H9 (cell line): Measurements from ENCODE around the gene YPEL1. TPM values are rescaled to one million over a fixed set of nuclear protein-coding genes. Genes with fewer than 3 reads are reported as not detected.

Experiments used
- DNase-seq: peaks from one replicate; pipeline ENCODE4 v3.0.0-alpha.2; 2017
- H2AFZ ChIP-seq: one replicate; pipeline ENCODE4 v1.6.1; 2013; ENCODE audit warnings: mild to moderate bottlenecking, low read length, control low read depth, moderate library complexity
- H2AK5ac ChIP-seq: 2 replicates; pipeline ENCODE4 v1.6.1; 2013; ENCODE audit warnings: low read length, control low read depth, mixed read lengths; ENCODE audit not compliant: insufficient read length
- H2BK120ac ChIP-seq: one replicate; pipeline ENCODE4 v1.6.1; 2013; ENCODE audit warnings: low read depth, mild to moderate bottlenecking, low read length, control low read depth, inconsistent platforms; ENCODE audit not compliant: poor library complexity, severe bottlenecking
- H2BK12ac ChIP-seq: 2 replicates; pipeline ENCODE4 v1.6.1; 2013; ENCODE audit warnings: low read length, control low read depth, mixed read lengths, low read depth; ENCODE audit not compliant: insufficient read length
- H2BK15ac ChIP-seq: 2 replicates; pipeline ENCODE4 v1.6.1; 2013; ENCODE audit warnings: low read depth, low read length, control low read depth
- H2BK20ac ChIP-seq: one replicate; pipeline ENCODE4 v1.6.1; 2013; ENCODE audit warnings: low read depth, mild to moderate bottlenecking, low read length, control low read depth, inconsistent platforms; ENCODE audit not compliant: poor library complexity, severe bottlenecking
- H2BK5ac ChIP-seq: 2 replicates; pipeline ENCODE4 v1.6.1; 2013; ENCODE audit warnings: low read length, control low read depth, mixed read lengths; ENCODE audit not compliant: insufficient read length
- H3K14ac ChIP-seq: 2 replicates; pipeline ENCODE4 v1.6.1; 2013; ENCODE audit warnings: low read length, control low read depth; ENCODE audit not compliant: insufficient read depth
- H3K18ac ChIP-seq: 2 replicates; pipeline ENCODE4 v1.6.1; 2013; ENCODE audit warnings: low read depth, mild to moderate bottlenecking, mixed read lengths, low read length, control low read depth; ENCODE audit not compliant: insufficient read length
- H3K23ac ChIP-seq: 2 replicates; pipeline ENCODE4 v1.6.1; 2013; ENCODE audit warnings: low read length, control low read depth, mixed read lengths, low read depth; ENCODE audit not compliant: insufficient read length
- H3K23me2 ChIP-seq: 2 replicates; pipeline ENCODE4 v1.6.1; 2013; ENCODE audit warnings: low read depth, mild to moderate bottlenecking, mixed read lengths, low read length, control low read depth; ENCODE audit not compliant: insufficient read length, poor library complexity, severe bottlenecking
- H3K27ac ChIP-seq: 2 replicates; pipeline ENCODE4 v1.5.1; 2013; ENCODE audit warnings: low read length, control low read depth, mixed read lengths, low read depth; ENCODE audit not compliant: insufficient read length
- H3K27me3 ChIP-seq: 2 replicates; pipeline ENCODE4 v1.6.1; 2013; ENCODE audit warnings: low read length, control low read depth, inconsistent platforms; ENCODE audit not compliant: insufficient read depth
- H3K4ac ChIP-seq: 2 replicates; pipeline ENCODE4 v1.6.1; 2013; ENCODE audit warnings: low read depth, mild to moderate bottlenecking, control low read depth, inconsistent platforms, low read length, moderate library complexity
- H3K4me1 ChIP-seq: 2 replicates; pipeline ENCODE4 v1.6.1; 2013; ENCODE audit warnings: low read length, control low read depth, inconsistent platforms; ENCODE audit not compliant: insufficient read depth
- H3K4me2 ChIP-seq: 2 replicates; pipeline ENCODE4 v1.6.1; 2013; ENCODE audit warnings: low read length, control low read depth, mixed read lengths; ENCODE audit not compliant: insufficient read length, insufficient read depth
- H3K56ac ChIP-seq: 2 replicates; pipeline ENCODE4 v1.6.1; 2013; ENCODE audit warnings: low read depth, mild to moderate bottlenecking, mixed read lengths, low read length, control low read depth; ENCODE audit not compliant: insufficient read length
- H3K79me1 ChIP-seq: 2 replicates; pipeline ENCODE4 v1.6.1; 2013; ENCODE audit warnings: low read depth, mild to moderate bottlenecking, moderate library complexity, low read length, control low read depth, inconsistent platforms; ENCODE audit not compliant: insufficient read depth, poor library complexity, severe bottlenecking
- H3K79me2 ChIP-seq: 2 replicates; pipeline ENCODE4 v1.6.1; 2013; ENCODE audit warnings: low read length, control low read depth, inconsistent platforms; ENCODE audit not compliant: insufficient read depth
- H3K9ac ChIP-seq: 2 replicates; pipeline ENCODE4 v1.6.1; 2013; ENCODE audit warnings: low read length, control low read depth, mixed read lengths; ENCODE audit not compliant: insufficient read length; ENCODE audit errors: extremely low read depth
- H3K9me3 ChIP-seq: one replicate; pipeline ENCODE4 v1.6.1; 2013; ENCODE audit warnings: low read depth, low read length, inconsistent platforms; ENCODE audit not compliant: control insufficient read depth
- H3T11ph ChIP-seq: one replicate; pipeline ENCODE4 v1.6.1; 2013; ENCODE audit warnings: mild to moderate bottlenecking, low read length, control low read depth, inconsistent platforms
- H4K20me1 ChIP-seq: one replicate; pipeline ENCODE4 v1.6.1; 2013; ENCODE audit not compliant: control insufficient read depth, insufficient read length, insufficient read depth
- H4K5ac ChIP-seq: 2 replicates; pipeline ENCODE4 v1.6.1; 2013; ENCODE audit warnings: low read depth, mild to moderate bottlenecking, mixed read lengths, low read length, control low read depth; ENCODE audit not compliant: insufficient read length
- H4K8ac ChIP-seq: replicated peaks from 2 replicates; pipeline ENCODE4 v1.6.1; 2013; ENCODE audit warnings: low read length, control low read depth, mixed read lengths, low read depth; ENCODE audit not compliant: insufficient read length
- H4K91ac ChIP-seq: 2 replicates; pipeline ENCODE4 v1.6.1; 2013; ENCODE audit warnings: low read depth, mild to moderate bottlenecking, moderate library complexity, mixed read lengths, low read length, control low read depth; ENCODE audit not compliant: insufficient read length
- H3K27ac Mint-ChIP-seq, 3 experiments: 2 replicates in 2 of 3; 3 replicates in 1 of 3; pipeline ENCODE4 v1.8.0; 2020 to 2021; ENCODE audit warnings: mixed read lengths in 3 of 3, mild to moderate bottlenecking in 1 of 3, moderate library complexity in 1 of 3
- H3K27me3 Mint-ChIP-seq: 2 replicates; pipeline ENCODE4 v1.8.0; 2021; ENCODE audit warnings: low read depth, mild to moderate bottlenecking, moderate library complexity, mixed read lengths
- H3K36me3 Mint-ChIP-seq, 3 experiments: 2 replicates in 2 of 3; 3 replicates in 1 of 3; pipeline ENCODE4 v1.8.0; 2020 to 2021; ENCODE audit warnings: low read depth in 3 of 3, mixed read lengths in 3 of 3; ENCODE audit not compliant: insufficient read depth in 1 of 3
- H3K4me1 Mint-ChIP-seq, 2 experiments: 2 replicates each; pipeline ENCODE4 v1.8.0; 2020; ENCODE audit warnings: mixed read lengths in 2 of 2
- H3K4me3 Mint-ChIP-seq, 2 experiments: 2 replicates in 1 of 2; 3 replicates in 1 of 2; pipeline ENCODE4 v1.8.0; 2020 to 2021; ENCODE audit warnings: mild to moderate bottlenecking in 2 of 2, mixed read lengths in 2 of 2, moderate library complexity in 1 of 2
- H3K9me3 Mint-ChIP-seq, 2 experiments: 2 replicates in 1 of 2; 3 replicates in 1 of 2; pipeline ENCODE4 v1.8.0; 2020; ENCODE audit warnings: mild to moderate bottlenecking in 2 of 2, mixed read lengths in 2 of 2, moderate library complexity in 1 of 2
- CTCF ChIP-seq: fragments of 200-600 bp; sonication (generic); conservative IDR thresholded peaks from 3 replicates; pipeline ENCODE4 v1.8.0; 2021; ENCODE audit warnings: antibody characterized with exemption, mild to moderate bottlenecking
- WGBS: extraction: QIAGEN DNeasy Blood & Tissue Kit; methylation state at CpG from one replicate; pipeline ENCODE4 v1.1.7; 2013; ENCODE audit warnings: missing lambda C conversion rate, low lambda C conversion rate, mixed read lengths; ENCODE audit not compliant: insufficient read length; ENCODE audit errors: extremely low coverage; 5-methylcytosine and 5-hydroxymethylcytosine counted together
- total RNA-seq: library from RNA; stranded (reverse); gene quantifications from 2 replicates; pipeline ENCODE4 v1.2.1, GENCODE V29; 2021

Gene YPEL1
- total RNA-seq, 1 experiment from 2014 or later: 5.4 TPM

GRCh38 chr22:21753374-21754111 is 17.9 kb upstream of the YPEL1 start:
- Histone ChIP-seq H4K91ac (no peak overlapping the region), H3K79me2 (no peaks in the 10 kb centered on the region), H4K5ac (no peak overlapping the region), H2AK5ac (no peak overlapping the region), H3K18ac (no peak overlapping the region), H3K23me2 (no peaks in the 10 kb centered on the region), H4K20me1 (no peaks in the 10 kb centered on the region), H2BK20ac (no peak overlapping the region), H3K14ac (no peak overlapping the region; the same call in 1 of the 2 replicates), H3K4me1 (no peaks in the 10 kb centered on the region), H3K56ac (no peak overlapping the region), H3K9ac (no peak overlapping the region), H2BK12ac (no peak overlapping the region), H2BK120ac (no peak overlapping the region), H3K9me3 (no peaks in the 10 kb centered on the region), H3K27me3 (no peaks in the 10 kb centered on the region), H2AFZ (no peak overlapping the region), H4K8ac (no peak overlapping the region), H3K23ac (no peak overlapping the region), H3K79me1 (no peaks in the 10 kb centered on the region), H3K4me2 (no peak overlapping the region), H3K27ac (no peak overlapping the region), H2BK5ac (no peak overlapping the region), H3K4ac (no peak overlapping the region), H2BK15ac (no peak overlapping the region), H3T11ph (no peak overlapping the region)
- no CpG with 5 or more reads among the region's 14 CpGs for WGBS
- TF ChIP-seq CTCF: no peak
- no peak for DNase-seq
- Mint-ChIP-seq H3K9me3 (no peaks in the 10 kb centered on the region), H3K27ac (peak overlapping the region in 1 of 3 experiments; percentile 81; a peak in 1 of 7 replicates), H3K4me3 (no peak overlapping the region), H3K36me3 (peaks cover 1 to 7% (median 5%) of the 10 kb centered on the region in 3 experiments; a peak in 5 of 7 replicates), H3K27me3 (no peaks in the 10 kb centered on the region; the same call in none of the 2 replicates), H3K4me1 (peaks cover 6 to 21% of the 10 kb centered on the region in 2 experiments)
